Fibroblast of lung (primary cell): ENCODE results near the gene PMIS2. TPM values are rescaled to one million over a fixed set of nuclear protein-coding genes. Genes with fewer than 3 reads are reported as not detected.

Experiments used
- DNase-seq, 2 donors: peaks; one replicate each; pipeline versions ENCODE4 v3.0.0 to v3.0.0-alpha.2; 2010; ENCODE audit warnings: low read depth in 2 of 2
- H2AFZ ChIP-seq: 2 replicates; pipeline ENCODE4 v1.5.1; 2012; ENCODE audit warnings: low read length, control low read depth, inconsistent platforms
- H3K27ac ChIP-seq: 2 replicates; pipeline ENCODE4 v1.5.1; 2011; ENCODE audit warnings: low read length, control low read depth; ENCODE audit not compliant: insufficient read depth
- H3K27me3 ChIP-seq: 2 replicates; pipeline ENCODE4 v1.5.1; 2011; ENCODE audit warnings: mild to moderate bottlenecking, low read length; ENCODE audit not compliant: control insufficient read depth, insufficient read depth
- H3K36me3 ChIP-seq: 2 replicates; pipeline ENCODE4 v1.5.1; 2011; ENCODE audit warnings: low read length; ENCODE audit not compliant: control insufficient read depth, insufficient read depth
- H3K4me1 ChIP-seq: 2 replicates; pipeline ENCODE4 v1.5.1; 2011; ENCODE audit warnings: low read length; ENCODE audit not compliant: control insufficient read depth, insufficient read depth; ENCODE audit errors: extremely low read depth
- H3K4me2 ChIP-seq: 2 replicates; pipeline ENCODE4 v1.5.1; 2011; ENCODE audit warnings: low read length, control low read depth; ENCODE audit not compliant: insufficient read depth; ENCODE audit errors: extremely low read depth
- H3K4me3 ChIP-seq, 4 experiments: fragments of 200-600 bp in 1 of 4; sonication (generic) in 1 of 4; replicated peaks in 1 of 4; 2 replicates each; pipeline ENCODE4 v1.5.1; 2011 to 2016; ENCODE audit warnings: low read length in 4 of 4, low read depth in 3 of 4, mild to moderate bottlenecking in 3 of 4, control low read depth in 2 of 4, inconsistent platforms in 1 of 4, mixed read lengths in 1 of 4; ENCODE audit not compliant: insufficient read depth in 1 of 4; ENCODE audit errors: control extremely low read depth in 1 of 4
- H3K79me2 ChIP-seq: 2 replicates; pipeline ENCODE4 v1.5.1; 2012; ENCODE audit warnings: mild to moderate bottlenecking, low read length, inconsistent platforms; ENCODE audit not compliant: control insufficient read depth, insufficient read depth
- H3K9ac ChIP-seq: 2 replicates; pipeline ENCODE4 v1.5.1; 2011; ENCODE audit warnings: mild to moderate bottlenecking, low read length, control low read depth; ENCODE audit not compliant: insufficient read depth
- H3K9me3 ChIP-seq: 2 replicates; pipeline ENCODE4 v1.5.1; 2012; ENCODE audit warnings: low read depth, low read length; ENCODE audit not compliant: control insufficient read depth, insufficient read depth
- H4K20me1 ChIP-seq: 2 replicates; pipeline ENCODE4 v1.5.1; 2011; ENCODE audit warnings: low read length; ENCODE audit not compliant: control insufficient read depth, insufficient read depth; ENCODE audit errors: extremely low read depth
- EZH2 ChIP-seq: IDR thresholded peaks from 2 replicates; pipeline ENCODE4 v1.5.1; 2012; ENCODE audit warnings: low read length, control low read depth, mild to moderate bottlenecking; ENCODE audit errors: missing control alignments
- polyA plus RNA-seq, 2 donors: library from polyadenylated mRNA; depleted of rRNA in 1 of 2; stranded (reverse) in 1 of 2; unstranded in 1 of 2; fragments of >200 nt; gene quantifications; 2 replicates each; pipeline ENCODE4 v1.2.1, GENCODE V29; 2011 to 2012; ENCODE audit warnings: missing spikeins in 1 of 2
- total RNA-seq: library from RNA; depleted of rRNA; stranded (reverse); fragments of >200 nt; gene quantifications from 2 replicates; pipeline ENCODE4 v1.2.1, GENCODE V29; 2014
- TF ChIP-seq, protein P1 (sequence below), 2 donors: IDR thresholded peaks in 1 of 2; conservative IDR thresholded peaks in 1 of 2; 1 replicate in 1 of 2; 2 replicates in 1 of 2; pipeline ENCODE4 v1.5.1; 2011 to 2012; ENCODE audit warnings: low read length in 2 of 2, control low read depth in 1 of 2, inconsistent platforms in 1 of 2, low read depth in 1 of 2, mild to moderate bottlenecking in 1 of 2

Gene PMIS2
- total and polyA plus RNA-seq, 2 donors (not counting 1 experiment from before 2014, with no cell fraction given) = not detected

DNA sequence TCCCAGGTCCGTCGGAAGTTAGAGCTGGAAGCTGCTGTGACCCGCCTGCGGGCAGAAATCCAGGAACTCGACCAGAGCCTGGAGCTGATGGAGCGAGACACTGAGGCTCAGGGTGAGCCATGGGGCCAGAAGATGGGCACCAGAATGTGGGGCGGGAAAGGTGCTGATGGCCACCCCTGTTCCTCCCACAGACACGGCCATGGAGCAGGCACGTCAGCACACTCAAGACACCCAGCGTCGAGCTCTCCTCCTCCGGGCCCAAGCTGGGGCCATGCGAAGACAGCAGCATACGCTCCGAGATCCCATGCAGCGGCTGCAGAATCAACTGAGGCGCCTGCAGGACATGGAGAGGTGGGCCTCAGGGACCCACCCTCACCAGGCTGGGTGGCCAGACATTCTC lies 29.1 kb downstream of the PMIS2 start:
- Histone ChIP-seq H3K9ac (no peak overlapping the region), H3K4me1 (peaks cover 5% of the 10 kb centered on the region), H3K9me3 (no peaks in the 10 kb centered on the region), H3K4me3 (no peak overlapping the region), H3K27ac (no peak overlapping the region), H3K79me2 (no peaks in the 10 kb centered on the region), H2AFZ (no peak overlapping the region), H3K27me3 (no peaks in the 10 kb centered on the region), H4K20me1 (no peaks in the 10 kb centered on the region), H3K4me2 (no peak overlapping the region), H3K36me3 (peaks cover 5% of the 10 kb centered on the region)
- DNase-seq = no peak
- TF ChIP-seq, protein P1, sequence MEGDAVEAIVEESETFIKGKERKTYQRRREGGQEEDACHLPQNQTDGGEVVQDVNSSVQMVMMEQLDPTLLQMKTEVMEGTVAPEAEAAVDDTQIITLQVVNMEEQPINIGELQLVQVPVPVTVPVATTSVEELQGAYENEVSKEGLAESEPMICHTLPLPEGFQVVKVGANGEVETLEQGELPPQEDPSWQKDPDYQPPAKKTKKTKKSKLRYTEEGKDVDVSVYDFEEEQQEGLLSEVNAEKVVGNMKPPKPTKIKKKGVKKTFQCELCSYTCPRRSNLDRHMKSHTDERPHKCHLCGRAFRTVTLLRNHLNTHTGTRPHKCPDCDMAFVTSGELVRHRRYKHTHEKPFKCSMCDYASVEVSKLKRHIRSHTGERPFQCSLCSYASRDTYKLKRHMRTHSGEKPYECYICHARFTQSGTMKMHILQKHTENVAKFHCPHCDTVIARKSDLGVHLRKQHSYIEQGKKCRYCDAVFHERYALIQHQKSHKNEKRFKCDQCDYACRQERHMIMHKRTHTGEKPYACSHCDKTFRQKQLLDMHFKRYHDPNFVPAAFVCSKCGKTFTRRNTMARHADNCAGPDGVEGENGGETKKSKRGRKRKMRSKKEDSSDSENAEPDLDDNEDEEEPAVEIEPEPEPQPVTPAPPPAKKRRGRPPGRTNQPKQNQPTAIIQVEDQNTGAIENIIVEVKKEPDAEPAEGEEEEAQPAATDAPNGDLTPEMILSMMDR (conservative IDR thresholded peaks at IDR 0.05 in 1 of 2, IDR thresholded peaks at IDR 0.05 in 1 of 2; ENCODE audit: low read depth in 1 of 2, low read length in 2 of 2) = no peak
- no peak for TF ChIP-seq EZH2

GRCh38 chr19:35618857-35619256 lies 32.9 kb downstream of the PMIS2 start:
- Histone ChIP-seq H3K36me3 (peaks cover 6% of the 10 kb centered on the region), H3K4me1 (no peaks in the 10 kb centered on the region), H3K4me2 (no peak overlapping the region), H3K79me2 (no peaks in the 10 kb centered on the region), H3K9ac (no peak overlapping the region), H3K27me3 (no peaks in the 10 kb centered on the region), H2AFZ (no peak overlapping the region), H3K27ac (no peak overlapping the region), H3K9me3 (no peaks in the 10 kb centered on the region), H4K20me1 (no peaks in the 10 kb centered on the region), H3K4me3 (no peak overlapping the region)
- no peak for DNase-seq
- TF ChIP-seq, protein P1 (conservative IDR thresholded peaks at IDR 0.05 in 1 of 2, IDR thresholded peaks at IDR 0.05 in 1 of 2; ENCODE audit: low read depth in 1 of 2, low read length in 2 of 2) = peak in 1 of 2 donors; percentile 1
- TF ChIP-seq EZH2 = no peak

- Histone ChIP-seq H3K9ac (no peak overlapping the region), H3K36me3 (peaks cover 6% of the 10 kb centered on the region), H3K4me2 (no peak overlapping the region), H3K9me3 (no peaks in the 10 kb centered on the region), H3K79me2 (no peaks in the 10 kb centered on the region), H3K27ac (no peak overlapping the region), H2AFZ (no peak overlapping the region), H3K4me3 (no peak overlapping the region), H3K4me1 (no peaks in the 10 kb centered on the region), H3K27me3 (no peaks in the 10 kb centered on the region), H4K20me1 (no peaks in the 10 kb centered on the region)
- no peak for TF ChIP-seq EZH2
- TF ChIP-seq, protein P1 (conservative IDR thresholded peaks at IDR 0.05 in 1 of 2, IDR thresholded peaks at IDR 0.05 in 1 of 2; ENCODE audit: low read depth in 1 of 2, low read length in 2 of 2) = no peak
- DNase-seq = no peak
Measured at GRCh38 chr19:35619290-35619923, 33.4 kb downstream of the PMIS2 start.
